ENCODE measurements around the gene PODN. TPM values are rescaled to one million over a fixed set of nuclear protein-coding genes. Genes with fewer than 3 reads are reported as not detected.

The PODN gene
- total and polyA plus RNA-seq, 2 of the 4 experiments (the other 2 are of a cell fraction), result 0.54 to 6.2 TPM

GRCh38 chr1:53067886-53068285, 5.9 kb downstream of the PODN start:
- Histone ChIP-seq H2BK20ac (ENCODE audit: low read depth, low read length) (no peak overlapping the region), H3K27ac (ENCODE audit: insufficient read depth, low read length) (no peak overlapping the region), H2AFZ (replicated peaks; ENCODE audit: low read length, poor library complexity) (peak overlapping the region; percentile 8), H3K4me1 (ENCODE audit: control insufficient read depth, insufficient read depth, low read length) (peaks cover 4% of the 10 kb centered on the region), H3K4ac (ENCODE audit: low read depth, low read length) (no peak overlapping the region), H3K23ac (ENCODE audit: low read depth, low read length) (no peak overlapping the region), H2BK15ac (ENCODE audit: low read depth, low read length) (no peak overlapping the region), H2BK120ac (ENCODE audit: low read depth, low read length) (no peak overlapping the region), H2AK5ac (ENCODE audit: low read depth, low read length) (no peak overlapping the region), H2BK5ac (ENCODE audit: low read depth, low read length, poor library complexity, severe bottlenecking) (no peak overlapping the region), H4K91ac (ENCODE audit: insufficient read depth, low read depth, low read length) (no peak overlapping the region), H3K9me1 (ENCODE audit: insufficient read depth, low read length) (peaks cover 4% of the 10 kb centered on the region; the same call in 1 of the 2 replicates), H2AK9ac (replicated peaks; ENCODE audit: low read depth, low read length, poor library complexity) (no peak overlapping the region), H3K9me3 (ENCODE audit: control insufficient read depth, insufficient read depth, low read length) (no peaks in the 10 kb centered on the region), H4K5ac (ENCODE audit: low read depth, low read length) (no peak overlapping the region), H3K56ac (ENCODE audit: extremely low read depth, insufficient read depth, low read length) (no peak overlapping the region), H4K20me1 (ENCODE audit: insufficient read depth, low read length) (no peaks in the 10 kb centered on the region), H3K9ac (ENCODE audit: low read depth, low read length) (no peak overlapping the region), H3K79me1 (ENCODE audit: low read depth in 1 of 2, low read length in 2 of 2) (no peaks in the 10 kb centered on the region), H4K8ac (ENCODE audit: low read depth in 2 of 2, low read length in 2 of 2) (no peak overlapping the region), H3K36me3 (ENCODE audit: control insufficient read depth, insufficient read depth, low read length) (peaks cover 11% of the 10 kb centered on the region; the same call in 1 of the 2 replicates), H3K4me2 (ENCODE audit: low read depth, low read length) (no peak overlapping the region), H3K4me3 (ENCODE audit: insufficient read depth, low read depth, low read length) (no peak overlapping the region), H3K14ac (replicated peaks; ENCODE audit: low read depth, low read length) (no peak overlapping the region), H3K27me3 (ENCODE audit: control insufficient read depth, insufficient read depth, low read length) (peaks cover 2% of the 10 kb centered on the region; the same call in 1 of the 2 replicates), H3K18ac (ENCODE audit: low read depth, low read length) (no peak overlapping the region)
- intact Hi-C loops (cut with micrococcal nuclease) (no loop called here), in situ Hi-C loops (cut with MboI; ENCODE audit: low sequenced_read_pairs) (no loop called here), dilution Hi-C loops (cut with HindIII; ENCODE audit: low sequenced_read_pairs, unreplicated experiment) (no loop called here)
- TSS peak; percentile 6 for BruUV-seq (replicated peaks)
- TF ChIP-seq RAD21 (IDR thresholded peaks at IDR 0.05; ENCODE audit: low read length) (no peak), MXI1 (IDR thresholded peaks at IDR 0.05; ENCODE audit: borderline replicate concordance, low read depth, low read length) (no peak)
- no peak for ATAC-seq (ENCODE audit: low read depth)
- CTCF ChIA-PET, result no interaction called here
- DNase-seq, result no peak
- whole genome bisulfite sequencing, 2 experiments (ENCODE audit: extremely low coverage in 2 of 2, insufficient read length in 1 of 2), result no CpG with 5 or more reads among the region's 2 CpGs
- POLR2A ChIA-PET (ENCODE audit: unreplicated experiment), result no interaction called here
